H9 (cell line): ENCODE results near the gene THEM5. TPM values are rescaled to one million over a fixed set of nuclear protein-coding genes. Genes with fewer than 3 reads are reported as not detected.
"Not testable (repeated sequence)": the region's sequence is repeated elsewhere in the genome, so short reads cannot be mapped to it uniquely, and the experiment has no call there.

Experiments used
- DNase-seq: peaks from one replicate; pipeline ENCODE4 v3.0.0-alpha.2; 2017
- H2AFZ ChIP-seq: one replicate; pipeline ENCODE4 v1.6.1; 2013; ENCODE audit warnings: mild to moderate bottlenecking, low read length, control low read depth, moderate library complexity
- H2AK5ac ChIP-seq: 2 replicates; pipeline ENCODE4 v1.6.1; 2013; ENCODE audit warnings: low read length, control low read depth, mixed read lengths; ENCODE audit not compliant: insufficient read length
- H2BK120ac ChIP-seq: one replicate; pipeline ENCODE4 v1.6.1; 2013; ENCODE audit warnings: low read depth, mild to moderate bottlenecking, low read length, control low read depth, inconsistent platforms; ENCODE audit not compliant: poor library complexity, severe bottlenecking
- H2BK12ac ChIP-seq: 2 replicates; pipeline ENCODE4 v1.6.1; 2013; ENCODE audit warnings: low read length, control low read depth, mixed read lengths, low read depth; ENCODE audit not compliant: insufficient read length
- H2BK15ac ChIP-seq: 2 replicates; pipeline ENCODE4 v1.6.1; 2013; ENCODE audit warnings: low read depth, low read length, control low read depth
- H2BK20ac ChIP-seq: one replicate; pipeline ENCODE4 v1.6.1; 2013; ENCODE audit warnings: low read depth, mild to moderate bottlenecking, low read length, control low read depth, inconsistent platforms; ENCODE audit not compliant: poor library complexity, severe bottlenecking
- H2BK5ac ChIP-seq: 2 replicates; pipeline ENCODE4 v1.6.1; 2013; ENCODE audit warnings: low read length, control low read depth, mixed read lengths; ENCODE audit not compliant: insufficient read length
- H3K14ac ChIP-seq: 2 replicates; pipeline ENCODE4 v1.6.1; 2013; ENCODE audit warnings: low read length, control low read depth; ENCODE audit not compliant: insufficient read depth
- H3K18ac ChIP-seq: 2 replicates; pipeline ENCODE4 v1.6.1; 2013; ENCODE audit warnings: low read depth, mild to moderate bottlenecking, mixed read lengths, low read length, control low read depth; ENCODE audit not compliant: insufficient read length
- H3K23ac ChIP-seq: 2 replicates; pipeline ENCODE4 v1.6.1; 2013; ENCODE audit warnings: low read length, control low read depth, mixed read lengths, low read depth; ENCODE audit not compliant: insufficient read length
- H3K23me2 ChIP-seq: 2 replicates; pipeline ENCODE4 v1.6.1; 2013; ENCODE audit warnings: low read depth, mild to moderate bottlenecking, mixed read lengths, low read length, control low read depth; ENCODE audit not compliant: insufficient read length, poor library complexity, severe bottlenecking
- H3K27ac ChIP-seq: 2 replicates; pipeline ENCODE4 v1.5.1; 2013; ENCODE audit warnings: low read length, control low read depth, mixed read lengths, low read depth; ENCODE audit not compliant: insufficient read length
- H3K27me3 ChIP-seq: 2 replicates; pipeline ENCODE4 v1.6.1; 2013; ENCODE audit warnings: low read length, control low read depth, inconsistent platforms; ENCODE audit not compliant: insufficient read depth
- H3K4ac ChIP-seq: 2 replicates; pipeline ENCODE4 v1.6.1; 2013; ENCODE audit warnings: low read depth, mild to moderate bottlenecking, control low read depth, inconsistent platforms, low read length, moderate library complexity
- H3K4me1 ChIP-seq: 2 replicates; pipeline ENCODE4 v1.6.1; 2013; ENCODE audit warnings: low read length, control low read depth, inconsistent platforms; ENCODE audit not compliant: insufficient read depth
- H3K4me2 ChIP-seq: 2 replicates; pipeline ENCODE4 v1.6.1; 2013; ENCODE audit warnings: low read length, control low read depth, mixed read lengths; ENCODE audit not compliant: insufficient read length, insufficient read depth
- H3K56ac ChIP-seq: 2 replicates; pipeline ENCODE4 v1.6.1; 2013; ENCODE audit warnings: low read depth, mild to moderate bottlenecking, mixed read lengths, low read length, control low read depth; ENCODE audit not compliant: insufficient read length
- H3K79me1 ChIP-seq: 2 replicates; pipeline ENCODE4 v1.6.1; 2013; ENCODE audit warnings: low read depth, mild to moderate bottlenecking, moderate library complexity, low read length, control low read depth, inconsistent platforms; ENCODE audit not compliant: insufficient read depth, poor library complexity, severe bottlenecking
- H3K79me2 ChIP-seq: 2 replicates; pipeline ENCODE4 v1.6.1; 2013; ENCODE audit warnings: low read length, control low read depth, inconsistent platforms; ENCODE audit not compliant: insufficient read depth
- H3K9ac ChIP-seq: 2 replicates; pipeline ENCODE4 v1.6.1; 2013; ENCODE audit warnings: low read length, control low read depth, mixed read lengths; ENCODE audit not compliant: insufficient read length; ENCODE audit errors: extremely low read depth
- H3K9me3 ChIP-seq: one replicate; pipeline ENCODE4 v1.6.1; 2013; ENCODE audit warnings: low read depth, low read length, inconsistent platforms; ENCODE audit not compliant: control insufficient read depth
- H3T11ph ChIP-seq: one replicate; pipeline ENCODE4 v1.6.1; 2013; ENCODE audit warnings: mild to moderate bottlenecking, low read length, control low read depth, inconsistent platforms
- H4K20me1 ChIP-seq: one replicate; pipeline ENCODE4 v1.6.1; 2013; ENCODE audit not compliant: control insufficient read depth, insufficient read length, insufficient read depth
- H4K5ac ChIP-seq: 2 replicates; pipeline ENCODE4 v1.6.1; 2013; ENCODE audit warnings: low read depth, mild to moderate bottlenecking, mixed read lengths, low read length, control low read depth; ENCODE audit not compliant: insufficient read length
- H4K8ac ChIP-seq: replicated peaks from 2 replicates; pipeline ENCODE4 v1.6.1; 2013; ENCODE audit warnings: low read length, control low read depth, mixed read lengths, low read depth; ENCODE audit not compliant: insufficient read length
- H4K91ac ChIP-seq: 2 replicates; pipeline ENCODE4 v1.6.1; 2013; ENCODE audit warnings: low read depth, mild to moderate bottlenecking, moderate library complexity, mixed read lengths, low read length, control low read depth; ENCODE audit not compliant: insufficient read length
- H3K27ac Mint-ChIP-seq, 3 experiments: 2 replicates in 2 of 3; 3 replicates in 1 of 3; pipeline ENCODE4 v1.8.0; 2020 to 2021; ENCODE audit warnings: mixed read lengths in 3 of 3, mild to moderate bottlenecking in 1 of 3, moderate library complexity in 1 of 3
- H3K27me3 Mint-ChIP-seq: 2 replicates; pipeline ENCODE4 v1.8.0; 2021; ENCODE audit warnings: low read depth, mild to moderate bottlenecking, moderate library complexity, mixed read lengths
- H3K36me3 Mint-ChIP-seq, 3 experiments: 2 replicates in 2 of 3; 3 replicates in 1 of 3; pipeline ENCODE4 v1.8.0; 2020 to 2021; ENCODE audit warnings: low read depth in 3 of 3, mixed read lengths in 3 of 3; ENCODE audit not compliant: insufficient read depth in 1 of 3
- H3K4me1 Mint-ChIP-seq, 2 experiments: 2 replicates each; pipeline ENCODE4 v1.8.0; 2020; ENCODE audit warnings: mixed read lengths in 2 of 2
- H3K4me3 Mint-ChIP-seq, 2 experiments: 2 replicates in 1 of 2; 3 replicates in 1 of 2; pipeline ENCODE4 v1.8.0; 2020 to 2021; ENCODE audit warnings: mild to moderate bottlenecking in 2 of 2, mixed read lengths in 2 of 2, moderate library complexity in 1 of 2
- H3K9me3 Mint-ChIP-seq, 2 experiments: 2 replicates in 1 of 2; 3 replicates in 1 of 2; pipeline ENCODE4 v1.8.0; 2020; ENCODE audit warnings: mild to moderate bottlenecking in 2 of 2, mixed read lengths in 2 of 2, moderate library complexity in 1 of 2
- WGBS: extraction: QIAGEN DNeasy Blood & Tissue Kit; methylation state at CpG from one replicate; pipeline ENCODE4 v1.1.7; 2013; ENCODE audit warnings: missing lambda C conversion rate, low lambda C conversion rate, mixed read lengths; ENCODE audit not compliant: insufficient read length; ENCODE audit errors: extremely low coverage; 5-methylcytosine and 5-hydroxymethylcytosine counted together
- total RNA-seq: library from RNA; stranded (reverse); gene quantifications from 2 replicates; pipeline ENCODE4 v1.2.1, GENCODE V29; 2021
- TF ChIP-seq, protein P1 (sequence below): fragments of 200-600 bp; sonication (generic); conservative IDR thresholded peaks from 3 replicates; pipeline ENCODE4 v1.8.0; 2021; ENCODE audit warnings: antibody characterized with exemption, mild to moderate bottlenecking

The THEM5 gene
- total RNA-seq, 1 experiment from 2014 or later = not detected

DNA sequence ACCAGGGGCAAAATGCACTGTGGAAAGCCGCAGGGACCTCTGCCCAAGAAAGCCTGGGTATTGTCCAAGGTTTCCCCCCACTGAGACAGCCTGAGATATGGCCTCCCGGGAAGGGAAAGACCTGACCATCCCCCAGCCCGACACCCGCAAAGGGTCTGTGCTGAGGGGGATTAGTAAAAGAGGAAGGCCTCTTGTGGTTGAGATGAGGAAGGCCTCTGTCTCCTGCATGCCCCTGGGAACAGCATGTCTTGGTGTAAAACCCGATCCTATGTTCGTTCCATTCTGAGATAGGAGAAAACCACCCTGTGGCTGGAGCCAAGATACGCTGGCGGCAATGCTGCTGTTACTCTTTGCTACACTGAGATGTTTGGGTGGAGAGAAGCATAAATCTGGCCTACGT lies 19.3 kb upstream of the THEM5 start:
- H3K4ac ChIP-seq, H4K20me1 ChIP-seq, H2BK20ac ChIP-seq, H3K27me3 ChIP-seq, H3K27me3 Mint-ChIP-seq, H2BK12ac ChIP-seq, H2BK120ac ChIP-seq, H3K9me3 Mint-ChIP-seq, H2AK5ac ChIP-seq, H3K9me3 ChIP-seq, H2BK5ac ChIP-seq, H3K79me1 ChIP-seq, H3K36me3 Mint-ChIP-seq, H3K4me3 Mint-ChIP-seq, H3K79me2 ChIP-seq, H3K14ac ChIP-seq, H4K8ac ChIP-seq, H3K4me1 ChIP-seq, H3T11ph ChIP-seq, H3K23me2 ChIP-seq, H2BK15ac ChIP-seq, H2AFZ ChIP-seq, H3K9ac ChIP-seq, DNase-seq, H3K27ac ChIP-seq, H3K56ac ChIP-seq, H3K23ac ChIP-seq, H4K5ac ChIP-seq, H4K91ac ChIP-seq, H3K4me2 ChIP-seq, H3K18ac ChIP-seq: not testable (repeated sequence)
- no CpG with 5 or more reads among the region's 9 CpGs for WGBS
- H3K4me1 Mint-ChIP-seq = peaks cover 15% of the 10 kb centered on the region in 2 experiments
- TF ChIP-seq, protein P1, sequence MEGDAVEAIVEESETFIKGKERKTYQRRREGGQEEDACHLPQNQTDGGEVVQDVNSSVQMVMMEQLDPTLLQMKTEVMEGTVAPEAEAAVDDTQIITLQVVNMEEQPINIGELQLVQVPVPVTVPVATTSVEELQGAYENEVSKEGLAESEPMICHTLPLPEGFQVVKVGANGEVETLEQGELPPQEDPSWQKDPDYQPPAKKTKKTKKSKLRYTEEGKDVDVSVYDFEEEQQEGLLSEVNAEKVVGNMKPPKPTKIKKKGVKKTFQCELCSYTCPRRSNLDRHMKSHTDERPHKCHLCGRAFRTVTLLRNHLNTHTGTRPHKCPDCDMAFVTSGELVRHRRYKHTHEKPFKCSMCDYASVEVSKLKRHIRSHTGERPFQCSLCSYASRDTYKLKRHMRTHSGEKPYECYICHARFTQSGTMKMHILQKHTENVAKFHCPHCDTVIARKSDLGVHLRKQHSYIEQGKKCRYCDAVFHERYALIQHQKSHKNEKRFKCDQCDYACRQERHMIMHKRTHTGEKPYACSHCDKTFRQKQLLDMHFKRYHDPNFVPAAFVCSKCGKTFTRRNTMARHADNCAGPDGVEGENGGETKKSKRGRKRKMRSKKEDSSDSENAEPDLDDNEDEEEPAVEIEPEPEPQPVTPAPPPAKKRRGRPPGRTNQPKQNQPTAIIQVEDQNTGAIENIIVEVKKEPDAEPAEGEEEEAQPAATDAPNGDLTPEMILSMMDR = peak; percentile 20; the same call in 1 of the 3 replicates
- H3K27ac Mint-ChIP-seq = 0 out of 7 replicates have a peak overlapping the region, but pooled peaks of 1 of the 3 experiments have one; percentile 15
